Peyer's patch (tissue), 4 donors: ENCODE measurements around the gene C6orf141.

Experiments used
- POLR2A ChIP-seq, 2 donors: fragments of 450-650 bp; IDR thresholded peaks; one replicate each; pipeline ENCODE4 v1.5.1; 2017; ENCODE audit warnings: antibody characterized with exemption in 2 of 2, mild to moderate bottlenecking in 2 of 2, moderate library complexity in 2 of 2
- TF ChIP-seq, protein P1 (sequence below), 6 experiments: fragments of 450-650 bp in 4 of 6; fragments of 200-600 bp in 2 of 6; sonication (generic) in 1 of 6; IDR thresholded peaks; one replicate each; pipeline ENCODE4 v1.5.1; 2017 to 2019; ENCODE audit warnings: antibody characterized with exemption in 6 of 6, mild to moderate bottlenecking in 3 of 6, moderate library complexity in 1 of 6

DNA sequence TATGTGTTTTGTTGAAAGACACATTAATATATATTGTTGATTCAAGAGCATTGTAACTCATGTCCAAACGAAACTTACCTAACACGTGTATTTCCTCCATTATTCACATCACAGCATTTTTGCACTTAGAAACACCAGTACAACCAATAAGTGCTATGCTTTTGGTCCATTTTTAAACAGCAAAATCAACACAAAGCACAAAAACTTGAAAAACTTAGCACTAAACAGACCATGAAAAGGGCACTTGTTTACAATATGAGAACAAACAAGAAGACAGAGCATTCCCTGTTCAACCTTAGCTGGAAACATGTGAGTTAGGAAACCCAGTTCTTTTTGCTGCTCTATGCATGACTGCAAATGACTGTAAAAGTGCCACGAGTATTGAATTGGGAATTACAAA lies 41.1 kb upstream of the C6orf141 start:
- TF ChIP-seq, protein P1, sequence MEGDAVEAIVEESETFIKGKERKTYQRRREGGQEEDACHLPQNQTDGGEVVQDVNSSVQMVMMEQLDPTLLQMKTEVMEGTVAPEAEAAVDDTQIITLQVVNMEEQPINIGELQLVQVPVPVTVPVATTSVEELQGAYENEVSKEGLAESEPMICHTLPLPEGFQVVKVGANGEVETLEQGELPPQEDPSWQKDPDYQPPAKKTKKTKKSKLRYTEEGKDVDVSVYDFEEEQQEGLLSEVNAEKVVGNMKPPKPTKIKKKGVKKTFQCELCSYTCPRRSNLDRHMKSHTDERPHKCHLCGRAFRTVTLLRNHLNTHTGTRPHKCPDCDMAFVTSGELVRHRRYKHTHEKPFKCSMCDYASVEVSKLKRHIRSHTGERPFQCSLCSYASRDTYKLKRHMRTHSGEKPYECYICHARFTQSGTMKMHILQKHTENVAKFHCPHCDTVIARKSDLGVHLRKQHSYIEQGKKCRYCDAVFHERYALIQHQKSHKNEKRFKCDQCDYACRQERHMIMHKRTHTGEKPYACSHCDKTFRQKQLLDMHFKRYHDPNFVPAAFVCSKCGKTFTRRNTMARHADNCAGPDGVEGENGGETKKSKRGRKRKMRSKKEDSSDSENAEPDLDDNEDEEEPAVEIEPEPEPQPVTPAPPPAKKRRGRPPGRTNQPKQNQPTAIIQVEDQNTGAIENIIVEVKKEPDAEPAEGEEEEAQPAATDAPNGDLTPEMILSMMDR (IDR thresholded peaks at IDR 0.05): no peak
- TF ChIP-seq POLR2A (IDR thresholded peaks at IDR 0.05): no peak
